Measurements from ENCODE around the gene ASPHD2.

DNA sequence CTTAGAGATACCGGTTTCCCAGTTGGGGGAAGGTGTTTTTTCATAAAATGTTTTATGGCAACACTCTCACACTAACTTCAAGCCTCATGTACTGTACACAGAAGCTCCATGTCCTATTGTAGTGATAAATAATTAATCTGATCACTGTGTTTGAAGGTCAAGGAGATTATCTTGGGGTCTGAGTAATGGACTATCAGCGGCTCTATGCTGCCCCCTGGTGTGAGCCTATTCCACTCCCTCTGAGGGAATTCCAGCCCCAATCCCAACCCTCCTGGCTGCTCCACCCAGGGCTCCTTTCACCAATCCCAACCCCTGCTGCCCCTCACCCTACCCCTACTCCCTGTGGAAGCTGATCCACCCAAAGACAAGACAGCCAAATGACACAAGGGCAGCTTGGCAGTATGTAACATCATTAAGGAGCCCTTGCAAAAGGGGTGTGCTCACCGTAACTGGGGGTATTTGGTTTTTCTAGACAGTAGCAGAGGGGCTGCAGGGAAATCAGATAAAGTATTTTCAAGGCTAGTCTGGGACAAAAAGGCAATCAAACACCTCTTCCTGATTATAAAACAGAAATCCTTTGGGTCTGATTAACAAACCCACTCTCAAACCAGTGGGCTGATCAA is 32.2 kb downstream of the ASPHD2 start:
- TF ChIP-seq, protein P1, sequence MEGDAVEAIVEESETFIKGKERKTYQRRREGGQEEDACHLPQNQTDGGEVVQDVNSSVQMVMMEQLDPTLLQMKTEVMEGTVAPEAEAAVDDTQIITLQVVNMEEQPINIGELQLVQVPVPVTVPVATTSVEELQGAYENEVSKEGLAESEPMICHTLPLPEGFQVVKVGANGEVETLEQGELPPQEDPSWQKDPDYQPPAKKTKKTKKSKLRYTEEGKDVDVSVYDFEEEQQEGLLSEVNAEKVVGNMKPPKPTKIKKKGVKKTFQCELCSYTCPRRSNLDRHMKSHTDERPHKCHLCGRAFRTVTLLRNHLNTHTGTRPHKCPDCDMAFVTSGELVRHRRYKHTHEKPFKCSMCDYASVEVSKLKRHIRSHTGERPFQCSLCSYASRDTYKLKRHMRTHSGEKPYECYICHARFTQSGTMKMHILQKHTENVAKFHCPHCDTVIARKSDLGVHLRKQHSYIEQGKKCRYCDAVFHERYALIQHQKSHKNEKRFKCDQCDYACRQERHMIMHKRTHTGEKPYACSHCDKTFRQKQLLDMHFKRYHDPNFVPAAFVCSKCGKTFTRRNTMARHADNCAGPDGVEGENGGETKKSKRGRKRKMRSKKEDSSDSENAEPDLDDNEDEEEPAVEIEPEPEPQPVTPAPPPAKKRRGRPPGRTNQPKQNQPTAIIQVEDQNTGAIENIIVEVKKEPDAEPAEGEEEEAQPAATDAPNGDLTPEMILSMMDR (IDR thresholded peaks at IDR 0.05), result peak; percentile 60 to 81 (median 77)
- no peak for TF ChIP-seq POLR2A (IDR thresholded peaks at IDR 0.05)

Data from prostate gland (tissue), 2 donors.